ENCODE measurements around the gene SMOC2. TPM values are rescaled to one million over a fixed set of nuclear protein-coding genes. Genes with fewer than 3 reads are reported as not detected.

The SMOC2 gene
- total RNA-seq, 1 donor from 2014 or later, result 14.4 TPM

DNA sequence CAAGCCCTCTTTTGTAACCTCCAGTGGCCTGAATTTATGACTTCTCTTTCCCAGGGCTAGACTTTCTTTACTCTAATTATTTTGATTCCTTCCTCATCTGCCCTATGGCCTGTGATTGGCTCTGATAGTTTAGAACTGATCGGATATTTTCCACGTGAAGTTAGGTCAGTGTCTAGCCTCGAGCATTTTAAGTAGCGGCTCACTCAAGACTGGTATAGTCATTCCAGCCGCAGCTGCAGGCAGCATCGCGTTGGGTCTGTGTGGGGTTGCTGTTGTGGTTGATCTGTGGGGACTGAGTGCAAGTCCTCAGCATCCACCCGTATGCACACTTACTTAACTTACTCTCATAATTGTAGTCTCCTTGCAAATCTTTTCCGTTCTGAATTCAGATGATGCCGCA lies 105.7 kb downstream of the SMOC2 start:
- DNase-seq, result no peak
- intact Hi-C loops (cut with micrococcal nuclease), result no loop called here
- Histone ChIP-seq H3K27me3 (ENCODE audit: low read depth) (no peaks in the 10 kb centered on the region), H3K27ac (replicated peaks) (peak overlapping the region; percentile 12), H3K36me3 (no peaks in the 10 kb centered on the region), H3K9me3 (replicated peaks) (no peaks in the 10 kb centered on the region), H3K4me1 (peaks cover 10% of the 10 kb centered on the region), H3K4me3 (no peak overlapping the region)
- TF ChIP-seq, protein P1, sequence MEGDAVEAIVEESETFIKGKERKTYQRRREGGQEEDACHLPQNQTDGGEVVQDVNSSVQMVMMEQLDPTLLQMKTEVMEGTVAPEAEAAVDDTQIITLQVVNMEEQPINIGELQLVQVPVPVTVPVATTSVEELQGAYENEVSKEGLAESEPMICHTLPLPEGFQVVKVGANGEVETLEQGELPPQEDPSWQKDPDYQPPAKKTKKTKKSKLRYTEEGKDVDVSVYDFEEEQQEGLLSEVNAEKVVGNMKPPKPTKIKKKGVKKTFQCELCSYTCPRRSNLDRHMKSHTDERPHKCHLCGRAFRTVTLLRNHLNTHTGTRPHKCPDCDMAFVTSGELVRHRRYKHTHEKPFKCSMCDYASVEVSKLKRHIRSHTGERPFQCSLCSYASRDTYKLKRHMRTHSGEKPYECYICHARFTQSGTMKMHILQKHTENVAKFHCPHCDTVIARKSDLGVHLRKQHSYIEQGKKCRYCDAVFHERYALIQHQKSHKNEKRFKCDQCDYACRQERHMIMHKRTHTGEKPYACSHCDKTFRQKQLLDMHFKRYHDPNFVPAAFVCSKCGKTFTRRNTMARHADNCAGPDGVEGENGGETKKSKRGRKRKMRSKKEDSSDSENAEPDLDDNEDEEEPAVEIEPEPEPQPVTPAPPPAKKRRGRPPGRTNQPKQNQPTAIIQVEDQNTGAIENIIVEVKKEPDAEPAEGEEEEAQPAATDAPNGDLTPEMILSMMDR (IDR thresholded peaks at IDR 0.05; ENCODE audit: borderline replicate concordance), result no peak

DNA sequence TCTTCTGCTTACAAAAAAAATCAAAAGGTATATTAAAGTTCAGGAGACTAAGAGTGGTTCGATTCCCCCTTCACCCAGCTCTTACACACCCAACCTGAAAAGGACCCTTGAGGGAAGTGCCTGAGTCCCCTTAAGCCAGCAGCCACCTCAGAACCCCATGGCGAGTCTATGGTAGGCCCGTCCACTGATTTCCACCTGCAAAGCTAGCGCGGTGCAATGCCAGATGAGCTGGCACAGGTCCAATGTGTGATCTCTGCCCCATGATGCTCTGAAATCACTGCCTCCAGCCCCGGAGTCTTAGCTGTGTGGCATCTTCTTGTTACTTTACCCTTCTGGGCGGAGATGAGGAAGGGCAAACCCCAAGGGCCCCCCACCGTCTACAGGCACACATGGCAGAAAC lies 109.3 kb downstream of the SMOC2 start:
- H3K9me3 ChIP-seq (replicated peaks), result no peaks in the 10 kb centered on the region
- TF ChIP-seq, protein P1 (IDR thresholded peaks at IDR 0.05; ENCODE audit: borderline replicate concordance), result no peak
- H3K4me3 ChIP-seq, result no peak overlapping the region
- H3K27ac ChIP-seq (replicated peaks), result no peak overlapping the region
- peaks cover 11% of the 10 kb centered on the region for H3K4me1 ChIP-seq
- DNase-seq, result no peak
- no peaks in the 10 kb centered on the region for H3K27me3 ChIP-seq (ENCODE audit: low read depth)
- intact Hi-C loops (cut with micrococcal nuclease), result no loop called here
- H3K36me3 ChIP-seq, result no peaks in the 10 kb centered on the region

DNA sequence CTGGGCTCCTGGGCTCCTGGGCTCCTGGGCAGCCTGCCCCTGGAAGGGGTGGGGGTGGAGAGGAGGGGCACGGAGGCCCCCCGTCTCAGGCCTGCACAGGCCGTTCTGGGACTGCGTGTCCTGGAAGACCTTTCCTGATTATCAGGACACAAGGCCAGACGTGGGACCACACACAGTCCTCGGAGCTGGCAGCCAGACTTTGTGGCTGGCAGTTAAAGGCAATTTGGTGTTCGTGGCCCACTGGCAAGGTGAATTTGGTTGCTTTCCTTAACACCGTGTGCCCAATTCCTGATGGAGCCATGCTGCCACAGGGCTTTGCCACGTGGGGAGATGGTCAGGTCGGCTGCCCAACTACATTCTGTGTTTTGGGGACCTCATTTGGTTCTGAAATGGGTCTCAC lies 113.5 kb downstream of the SMOC2 start:
- intact Hi-C loops (cut with micrococcal nuclease), result no loop called here
- TF ChIP-seq, protein P1 (IDR thresholded peaks at IDR 0.05; ENCODE audit: borderline replicate concordance), result no peak
- H3K36me3 ChIP-seq, result no peaks in the 10 kb centered on the region
- H3K9me3 ChIP-seq (replicated peaks), result no peaks in the 10 kb centered on the region
- H3K4me1 ChIP-seq, result peaks cover 16% of the 10 kb centered on the region
- H3K27ac ChIP-seq (replicated peaks), result peak overlapping the region; percentile 46
- no peak overlapping the region for H3K4me3 ChIP-seq
- no peaks in the 10 kb centered on the region for H3K27me3 ChIP-seq (ENCODE audit: low read depth)
- DNase-seq, result peak; percentile 42

DNA sequence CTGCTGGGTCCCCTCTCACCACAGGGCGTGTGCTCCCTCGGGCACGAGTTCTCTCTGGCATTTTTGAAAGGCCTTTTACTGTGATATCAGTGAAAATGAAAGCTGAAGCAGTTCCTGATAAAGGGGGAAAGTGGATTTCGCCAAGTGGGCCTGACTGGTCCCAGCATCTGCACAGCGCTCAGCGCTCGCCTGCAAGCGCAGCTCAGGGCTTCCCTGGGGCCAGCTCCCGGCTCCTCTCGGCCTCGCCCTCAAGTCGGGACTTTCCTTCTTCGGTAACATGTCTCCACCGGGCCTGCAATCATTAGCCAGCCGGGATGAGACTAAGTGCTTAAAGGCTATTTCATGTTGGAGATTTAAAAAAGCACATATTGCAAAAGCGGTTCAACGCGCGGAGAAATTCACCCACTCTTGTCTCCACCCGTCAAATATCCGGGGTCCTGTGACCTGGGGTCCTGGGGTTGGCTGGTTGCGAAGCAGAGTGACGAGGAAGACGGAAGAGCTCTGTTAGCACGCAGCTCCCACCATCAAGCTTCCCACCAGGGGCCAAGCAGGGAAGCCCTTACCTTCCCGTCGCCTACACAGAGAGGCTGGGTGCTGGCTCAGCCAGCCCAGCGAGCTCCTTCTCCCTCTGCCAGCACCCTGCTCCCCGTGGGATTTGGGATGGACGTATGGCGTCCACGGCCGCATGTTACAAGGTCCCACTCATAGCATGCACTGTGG lies 114.1 kb downstream of the SMOC2 start:
- H3K36me3 ChIP-seq, result no peaks in the 10 kb centered on the region
- H3K4me1 ChIP-seq, result peaks cover 22% of the 10 kb centered on the region
- H3K27ac ChIP-seq (replicated peaks), result peak overlapping the region; percentile 46
- DNase-seq, result no peak
- intact Hi-C loops (cut with micrococcal nuclease), result no loop called here
- H3K27me3 ChIP-seq (ENCODE audit: low read depth), result no peaks in the 10 kb centered on the region
- TF ChIP-seq, protein P1 (IDR thresholded peaks at IDR 0.05; ENCODE audit: borderline replicate concordance), result no peak
- no peaks in the 10 kb centered on the region for H3K9me3 ChIP-seq (replicated peaks)
- no peak overlapping the region for H3K4me3 ChIP-seq

DNA sequence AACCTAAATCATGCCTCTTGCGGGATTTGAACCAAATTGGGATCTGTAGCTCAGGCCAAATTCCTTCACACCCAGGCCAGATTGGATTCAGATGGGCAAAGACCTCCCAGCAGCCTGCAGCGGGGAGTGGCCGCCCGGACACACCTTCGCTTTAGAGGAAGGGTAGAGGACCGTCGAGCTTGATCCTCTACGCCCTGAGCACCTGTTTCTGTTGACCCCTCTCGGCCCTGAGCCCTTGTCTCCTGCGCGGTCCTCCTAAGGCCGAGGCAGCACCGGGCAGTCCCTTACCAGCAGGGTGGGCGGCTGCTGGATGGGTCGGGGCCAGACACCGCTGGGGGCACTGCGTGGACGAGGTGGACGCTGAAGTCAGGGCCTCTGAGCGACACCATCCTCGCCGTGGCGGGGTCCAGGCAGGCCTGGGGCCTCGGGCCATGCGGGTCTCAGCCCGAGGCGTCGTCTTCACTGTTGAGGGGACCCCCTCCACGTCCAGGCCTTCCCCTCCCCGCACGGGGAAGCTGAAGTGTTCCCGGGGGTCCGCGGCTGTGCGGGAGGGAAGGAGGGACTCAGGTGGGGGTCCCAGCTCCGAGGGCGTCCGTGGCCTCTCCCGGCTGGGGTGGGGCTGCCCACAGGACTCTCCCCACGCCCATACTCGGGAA lies 114.8 kb downstream of the SMOC2 start:
- Histone ChIP-seq H3K4me1 (peaks cover 24% of the 10 kb centered on the region), H3K9me3 (replicated peaks) (no peaks in the 10 kb centered on the region), H3K4me3 (no peak overlapping the region), H3K27ac (replicated peaks) (no peak overlapping the region), H3K36me3 (no peaks in the 10 kb centered on the region), H3K27me3 (ENCODE audit: low read depth) (no peaks in the 10 kb centered on the region)
- no peak for DNase-seq
- TF ChIP-seq, protein P1 (IDR thresholded peaks at IDR 0.05; ENCODE audit: borderline replicate concordance), result no peak
- intact Hi-C loops (cut with micrococcal nuclease), result no loop called here
